Endothelial cell (in vitro differentiated cells): ENCODE data around the gene TMEM187. TPM values are rescaled to one million over a fixed set of nuclear protein-coding genes. Genes with fewer than 3 reads are reported as not detected.

ENCODE experiments used
- DNase-seq: peaks from one replicate; pipeline ENCODE4 v3.0.0; 2021; ENCODE audit warnings: low spot score
- H3K27ac Mint-ChIP-seq: one replicate; pipeline ENCODE4 v1.8.0; 2021; ENCODE audit warnings: mixed read lengths, inconsistent platforms; ENCODE audit not compliant: unreplicated experiment
- H3K27me3 Mint-ChIP-seq: one replicate; pipeline ENCODE4 v1.8.0; 2021; ENCODE audit warnings: mild to moderate bottlenecking, moderate library complexity, mixed read lengths, inconsistent platforms; ENCODE audit not compliant: unreplicated experiment
- H3K36me3 Mint-ChIP-seq: one replicate; pipeline ENCODE4 v1.8.0; 2021; ENCODE audit warnings: mild to moderate bottlenecking, low read depth, mixed read lengths, inconsistent platforms; ENCODE audit not compliant: unreplicated experiment
- H3K4me1 Mint-ChIP-seq: one replicate; pipeline ENCODE4 v1.8.0; 2021; ENCODE audit warnings: mild to moderate bottlenecking, mixed read lengths, inconsistent platforms; ENCODE audit not compliant: unreplicated experiment
- H3K4me3 Mint-ChIP-seq: one replicate; pipeline ENCODE4 v1.8.0; 2021; ENCODE audit warnings: mild to moderate bottlenecking, mixed read lengths, inconsistent platforms; ENCODE audit not compliant: unreplicated experiment
- H3K9me3 Mint-ChIP-seq: one replicate; pipeline ENCODE4 v1.8.0; 2021; ENCODE audit warnings: mixed read lengths, inconsistent platforms; ENCODE audit not compliant: unreplicated experiment
- CTCF ChIP-seq: fragments of 200-600 bp; sonication (generic); IDR thresholded peaks from one replicate; pipeline ENCODE4 v1.5.0; 2021; ENCODE audit warnings: antibody characterized with exemption; ENCODE audit not compliant: unreplicated experiment
- total RNA-seq: library from RNA; stranded (reverse); fragmentation: NEBNext Ultra II Directional; extraction: Animal tissue kit (Norgen Biotek cat#: 25700); gene quantifications from one replicate; pipeline ENCODE4 v1.2.1, GENCODE V29; 2021; ENCODE audit not compliant: unreplicated experiment

TMEM187 gene
- total RNA-seq, 1 donor from 2014 or later: 12.0 TPM

- H3K4me1 Mint-ChIP-seq: peaks cover 11% of the 10 kb centered on the region
- H3K4me3 Mint-ChIP-seq: no peak overlapping the region
- no peak for DNase-seq
- peaks cover 5% of the 10 kb centered on the region for H3K27me3 Mint-ChIP-seq
- no peaks in the 10 kb centered on the region for H3K9me3 Mint-ChIP-seq
- peaks cover 7% of the 10 kb centered on the region for H3K36me3 Mint-ChIP-seq
- no peak overlapping the region for H3K27ac Mint-ChIP-seq
- TF ChIP-seq CTCF: no peak
Observed at GRCh38 chrX:153951683-153952372, 20.7 kb upstream of the TMEM187 start.

GRCh38 chrX:153952373-153953026, 20.1 kb upstream of the TMEM187 start:
- no peak for TF ChIP-seq CTCF
- H3K27me3 Mint-ChIP-seq: peaks cover 5% of the 10 kb centered on the region
- no peak for DNase-seq
- H3K4me3 Mint-ChIP-seq: no peak overlapping the region
- peaks cover 6% of the 10 kb centered on the region for H3K36me3 Mint-ChIP-seq
- H3K9me3 Mint-ChIP-seq: no peaks in the 10 kb centered on the region
- peaks cover 9% of the 10 kb centered on the region for H3K4me1 Mint-ChIP-seq
- H3K27ac Mint-ChIP-seq: no peak overlapping the region

GRCh38 chrX:153953342-153953830, 19.2 kb upstream of the TMEM187 start:
- TF ChIP-seq CTCF: peak; percentile 87
- peaks cover 5% of the 10 kb centered on the region for H3K27me3 Mint-ChIP-seq
- H3K4me3 Mint-ChIP-seq: no peak overlapping the region
- H3K36me3 Mint-ChIP-seq: peaks cover 7% of the 10 kb centered on the region
- H3K27ac Mint-ChIP-seq: no peak overlapping the region
- DNase-seq: peak; percentile 77
- H3K9me3 Mint-ChIP-seq: no peaks in the 10 kb centered on the region
- peaks cover 4% of the 10 kb centered on the region for H3K4me1 Mint-ChIP-seq

- no peak overlapping the region for H3K27ac Mint-ChIP-seq
- H3K9me3 Mint-ChIP-seq: no peaks in the 10 kb centered on the region
- H3K27me3 Mint-ChIP-seq: peaks cover 5% of the 10 kb centered on the region
- TF ChIP-seq CTCF: no peak
- peaks cover 7% of the 10 kb centered on the region for H3K36me3 Mint-ChIP-seq
- peaks cover 4% of the 10 kb centered on the region for H3K4me1 Mint-ChIP-seq
- no peak overlapping the region for H3K4me3 Mint-ChIP-seq
- no peak for DNase-seq
Observed at GRCh38 chrX:153953892-153954557, 18.5 kb upstream of the TMEM187 start.
